CD4-positive, alpha-beta memory T cell (primary cell): ENCODE results near the gene SOX13. TPM values are rescaled to one million over a fixed set of nuclear protein-coding genes. Genes with fewer than 3 reads are reported as not detected.
"Not testable (repeated sequence)": the region's sequence is repeated elsewhere in the genome, so short reads cannot be mapped to it uniquely, and the experiment has no call there.

Experiments used
- CTCF ChIA-PET: fragments of 350-600 bp; sonication (Branson Sonifier 250); formaldehyde crosslinking; loops from one replicate; lab custom pipeline; 2021; ENCODE audit warnings: inconsistent platforms; ENCODE audit not compliant: partially characterized antibody; lab: Charles Lee
- POLR2A ChIA-PET: fragments of 350-600 bp; sonication (Branson Sonifier 250); formaldehyde crosslinking; loops from one replicate; lab custom pipeline; 2021; ENCODE audit not compliant: partially characterized antibody; lab: Charles Lee
- DNase-seq, 5 donors: peaks; one replicate each; pipeline versions ENCODE4 v3.0.0 to v3.0.0-alpha.2; 2020 to 2022; ENCODE audit warnings: mixed read lengths in 1 of 5
- H3K27ac ChIP-seq: one replicate; pipeline ENCODE4 v1.7.0; 2013; ENCODE audit warnings: low read depth, low read length
- H3K27me3 ChIP-seq: 2 replicates; pipeline ENCODE4 v1.7.0; 2013; ENCODE audit warnings: mild to moderate bottlenecking, low read length, moderate library complexity; ENCODE audit not compliant: insufficient read depth
- H3K36me3 ChIP-seq: 2 replicates; pipeline ENCODE4 v1.7.0; 2013; ENCODE audit warnings: mild to moderate bottlenecking, low read length, moderate library complexity; ENCODE audit not compliant: insufficient read depth
- H3K4me1 ChIP-seq: 2 replicates; pipeline ENCODE4 v1.7.0; 2013; ENCODE audit warnings: mild to moderate bottlenecking, low read length, moderate library complexity; ENCODE audit not compliant: insufficient read depth
- H3K4me3 ChIP-seq, 2 donors: one replicate each; pipeline ENCODE4 v1.7.0; 2013; ENCODE audit warnings: low read length in 2 of 2, mild to moderate bottlenecking in 1 of 2
- H3K9me3 ChIP-seq, 2 donors: one replicate each; pipeline ENCODE4 v1.7.0; 2013; ENCODE audit warnings: low read length in 2 of 2, control low read depth in 1 of 2; ENCODE audit not compliant: control insufficient read depth in 1 of 2
- H3K27ac Mint-ChIP-seq, 7 donors: one replicate each; pipeline ENCODE4 v1.8.0; 2020 to 2021; ENCODE audit warnings: mixed read lengths in 7 of 7, mild to moderate bottlenecking in 6 of 7, inconsistent platforms in 3 of 7, moderate library complexity in 3 of 7
- H3K27me3 Mint-ChIP-seq, 2 donors: one replicate each; pipeline ENCODE4 v1.8.0; 2020 to 2021; ENCODE audit warnings: mixed read lengths in 2 of 2
- H3K36me3 Mint-ChIP-seq, 2 donors: one replicate each; pipeline ENCODE4 v1.8.0; 2020 to 2021; ENCODE audit warnings: mixed read lengths in 2 of 2, inconsistent platforms in 1 of 2, mild to moderate bottlenecking in 1 of 2
- H3K4me1 Mint-ChIP-seq, 4 donors: one replicate each; pipeline ENCODE4 v1.8.0; 2020 to 2021; ENCODE audit warnings: mixed read lengths in 4 of 4, mild to moderate bottlenecking in 1 of 4
- H3K4me3 Mint-ChIP-seq, 8 donors: one replicate each; pipeline ENCODE4 v1.8.0; 2020 to 2021; ENCODE audit warnings: mixed read lengths in 8 of 8, mild to moderate bottlenecking in 7 of 8, moderate library complexity in 6 of 8, inconsistent platforms in 3 of 8
- H3K9me3 Mint-ChIP-seq, 8 donors: one replicate each; pipeline ENCODE4 v1.8.0; 2020 to 2021; ENCODE audit warnings: mixed read lengths in 8 of 8, mild to moderate bottlenecking in 5 of 8, inconsistent platforms in 3 of 8, moderate library complexity in 1 of 8
- intact Hi-C: fragments of 100-400 bp; cut with micrococcal nuclease; formaldehyde crosslinking; loops from one replicate; pipeline ENCODE4 v1.15.1; 2023
- polyA plus RNA-seq, 2 donors: library from polyadenylated mRNA; unstranded; fragments of 300-500 nt; fragmentation: Illumina TruSeq; gene quantifications; one replicate each; pipeline ENCODE4 v1.2.3, GENCODE V29; 2021
- total RNA-seq, 2 experiments: library from RNA; stranded (reverse); gene quantifications; one replicate each; pipeline ENCODE4 v1.2.3, GENCODE V29; 2021

SOX13 gene
- total and polyA plus RNA-seq, 4 experiments from 2014 or later: 0.94 to 12.0 (median 6.0) TPM

DNA sequence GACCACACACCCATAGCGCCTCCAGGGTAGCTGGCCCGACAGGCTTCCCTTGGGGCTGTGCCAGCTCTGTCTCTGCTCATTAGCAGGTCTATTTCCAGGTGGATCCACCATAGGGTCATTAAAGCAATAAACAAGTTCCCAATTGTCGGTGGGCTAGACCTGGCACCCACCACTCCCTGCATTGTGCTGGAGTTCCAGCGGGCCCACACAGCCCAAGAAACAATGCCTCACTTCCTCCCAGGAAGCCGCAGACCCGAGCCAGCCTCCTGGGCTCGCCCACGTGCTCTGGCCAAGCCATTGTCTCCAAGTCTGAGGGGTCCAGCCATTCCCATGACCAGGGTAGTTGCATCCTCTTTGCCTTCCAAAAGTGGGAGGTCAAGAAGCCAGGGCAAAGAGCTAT is 27.5 kb upstream of the SOX13 start:
- H3K4me3 ChIP-seq: no peak overlapping the region
- H3K4me3 Mint-ChIP-seq: no peak overlapping the region
- no peaks in the 10 kb centered on the region for H3K27me3 ChIP-seq
- no peaks in the 10 kb centered on the region for H3K4me1 ChIP-seq
- no peaks in the 10 kb centered on the region for H3K4me1 Mint-ChIP-seq
- no peak for DNase-seq
- intact Hi-C loops: no loop called here
- ChIA-PET POLR2A (no interaction called here), CTCF (no interaction called here)
- H3K9me3 ChIP-seq: no peaks in the 10 kb centered on the region
- H3K36me3 Mint-ChIP-seq: no peaks in the 10 kb centered on the region
- H3K9me3 Mint-ChIP-seq: peaks cover 0 to 2% (median 0%) of the 10 kb centered on the region in 8 donors
- peaks cover 3 to 5% of the 10 kb centered on the region in 2 donors for H3K27me3 Mint-ChIP-seq
- H3K36me3 ChIP-seq: no peaks in the 10 kb centered on the region
- H3K27ac ChIP-seq: no peak overlapping the region
- no peak overlapping the region for H3K27ac Mint-ChIP-seq

DNA sequence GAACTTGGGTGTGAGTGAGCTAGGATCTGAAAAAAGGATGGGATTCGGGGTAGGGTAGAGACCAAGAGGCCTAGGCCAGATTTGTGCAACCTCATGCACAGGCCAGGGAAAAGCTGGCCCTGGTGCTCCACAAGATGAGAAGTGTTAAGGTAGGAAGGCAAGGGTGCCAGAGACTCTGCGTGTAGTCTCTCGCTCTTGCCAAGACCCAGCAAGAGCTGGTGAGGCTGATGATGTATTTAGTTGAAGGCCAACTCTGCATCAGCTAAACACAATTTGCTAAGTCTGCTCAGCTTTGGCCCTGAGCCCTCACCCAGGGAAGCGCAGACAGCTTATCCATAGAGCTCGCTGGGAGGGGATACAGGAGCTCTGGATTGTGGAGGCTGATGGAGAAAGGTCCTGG is 26.6 kb upstream of the SOX13 start:
- Mint-ChIP-seq H3K4me3 (no peak overlapping the region), H3K4me1 (no peaks in the 10 kb centered on the region), H3K36me3 (no peaks in the 10 kb centered on the region), H3K27me3 (peaks cover 3 to 5% of the 10 kb centered on the region in 2 donors), H3K27ac (peak overlapping the region in 1 of 7 donors; percentile 13), H3K9me3 (peaks cover 0 to 2% (median 0%) of the 10 kb centered on the region in 8 donors)
- no peak for DNase-seq
- CTCF ChIA-PET: no interaction called here
- Histone ChIP-seq H3K9me3 (no peaks in the 10 kb centered on the region), H3K27ac (no peak overlapping the region), H3K4me3 (no peak overlapping the region), H3K36me3 (no peaks in the 10 kb centered on the region), H3K4me1 (no peaks in the 10 kb centered on the region), H3K27me3 (no peaks in the 10 kb centered on the region)
- POLR2A ChIA-PET: no interaction called here
- intact Hi-C loops: no loop called here

DNA sequence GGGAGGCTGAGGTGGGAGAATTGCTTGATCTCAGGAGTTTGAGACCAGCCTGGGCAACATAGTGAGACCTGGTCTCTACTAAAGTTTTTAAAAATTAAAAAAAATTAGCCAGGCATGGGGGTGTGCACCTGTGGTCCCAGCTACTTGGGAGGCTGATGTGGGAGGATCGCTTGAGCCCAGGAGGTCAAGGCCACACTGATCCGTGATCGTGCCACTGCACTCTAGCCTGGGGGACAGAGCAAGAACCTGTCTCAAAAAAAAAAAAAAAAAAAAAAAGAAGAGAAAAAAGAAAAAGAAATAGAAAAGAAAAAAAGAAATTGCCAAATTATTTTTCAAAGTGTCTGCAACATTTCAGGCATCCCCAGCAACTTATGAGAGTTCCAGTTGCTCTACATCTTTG is 24.1 kb upstream of the SOX13 start:
- H3K27me3 Mint-ChIP-seq, H3K4me3 Mint-ChIP-seq, DNase-seq, H3K27me3 ChIP-seq, H3K9me3 ChIP-seq, H3K36me3 ChIP-seq, intact Hi-C loops, POLR2A ChIA-PET, H3K4me1 ChIP-seq, H3K27ac Mint-ChIP-seq, H3K9me3 Mint-ChIP-seq, H3K4me1 Mint-ChIP-seq, H3K4me3 ChIP-seq, H3K27ac ChIP-seq, H3K36me3 Mint-ChIP-seq: not testable (repeated sequence)
- CTCF ChIA-PET: interaction anchor here (0.7 kb wide), 1 partner anchor 59 kb away, joined by 3 read pairs; no protein-coding TSS in a partner anchor

DNA sequence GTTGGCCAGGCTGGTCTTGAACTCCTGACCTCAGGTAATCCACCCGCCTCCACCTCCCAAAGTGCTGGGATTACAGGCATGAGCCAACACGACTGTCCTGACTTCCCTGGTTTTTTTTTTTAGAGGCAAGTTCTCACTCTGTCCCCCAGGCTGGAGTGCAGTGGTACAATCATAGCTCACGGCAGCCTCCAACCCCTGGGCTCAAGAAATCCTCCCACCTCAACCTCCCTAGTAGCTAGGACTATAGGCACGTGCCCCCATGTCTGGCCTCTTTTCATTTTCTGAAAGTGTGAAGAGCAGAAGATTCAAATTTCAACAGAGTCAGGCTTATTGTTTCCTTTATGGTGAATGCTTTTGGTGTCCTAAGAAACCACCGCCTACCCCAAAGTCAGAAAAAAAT is 21.7 kb upstream of the SOX13 start:
- H3K27ac Mint-ChIP-seq: no peak overlapping the region
- intact Hi-C loops: no loop called here
- ChIA-PET POLR2A (no interaction called here), CTCF (no interaction called here)
- no peak overlapping the region for H3K4me3 ChIP-seq
- H3K27me3 Mint-ChIP-seq: peaks cover 0 to 7% of the 10 kb centered on the region in 2 donors
- H3K27ac ChIP-seq: no peak overlapping the region
- no peaks in the 10 kb centered on the region for H3K4me1 ChIP-seq
- H3K4me1 Mint-ChIP-seq: no peaks in the 10 kb centered on the region
- no peaks in the 10 kb centered on the region for H3K36me3 ChIP-seq
- no peaks in the 10 kb centered on the region for H3K27me3 ChIP-seq
- H3K9me3 Mint-ChIP-seq: peaks cover 0 to 2% (median 0%) of the 10 kb centered on the region in 8 donors
- H3K9me3 ChIP-seq: no peaks in the 10 kb centered on the region
- DNase-seq: no peak
- no peak overlapping the region for H3K4me3 Mint-ChIP-seq
- no peaks in the 10 kb centered on the region for H3K36me3 Mint-ChIP-seq

DNA sequence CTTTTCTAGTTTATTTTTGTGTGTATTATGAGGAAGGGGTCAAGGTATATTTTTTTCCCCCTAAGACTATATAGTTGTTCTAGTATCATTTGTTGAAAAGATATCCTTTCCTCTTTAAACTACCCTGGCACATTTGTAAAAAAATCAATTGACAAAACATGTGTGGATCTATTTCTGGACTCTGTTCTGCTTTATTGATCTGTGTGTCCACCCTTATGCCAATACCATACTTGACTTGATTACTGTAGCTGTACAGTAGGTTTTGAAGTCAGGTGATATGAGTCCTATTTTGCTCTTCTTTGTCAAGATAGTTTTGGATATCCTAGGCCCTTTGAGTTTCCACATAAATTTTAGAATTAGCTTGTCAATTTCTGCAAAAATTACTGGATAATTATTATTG is 21.2 kb upstream of the SOX13 start:
- intact Hi-C loops: no loop called here
- ChIA-PET POLR2A (no interaction called here), CTCF (no interaction called here)
- H3K27ac Mint-ChIP-seq: no peak overlapping the region
- no peaks in the 10 kb centered on the region for H3K27me3 ChIP-seq
- peaks cover 0 to 2% (median 0%) of the 10 kb centered on the region in 8 donors for H3K9me3 Mint-ChIP-seq
- H3K4me1 Mint-ChIP-seq: no peaks in the 10 kb centered on the region
- no peaks in the 10 kb centered on the region for H3K36me3 ChIP-seq
- no peak overlapping the region for H3K4me3 Mint-ChIP-seq
- no peak overlapping the region for H3K4me3 ChIP-seq
- DNase-seq: no peak
- H3K27me3 Mint-ChIP-seq: peaks cover 0 to 7% of the 10 kb centered on the region in 2 donors
- H3K4me1 ChIP-seq: no peaks in the 10 kb centered on the region
- no peak overlapping the region for H3K27ac ChIP-seq
- no peaks in the 10 kb centered on the region for H3K36me3 Mint-ChIP-seq
- H3K9me3 ChIP-seq: no peaks in the 10 kb centered on the region

DNA sequence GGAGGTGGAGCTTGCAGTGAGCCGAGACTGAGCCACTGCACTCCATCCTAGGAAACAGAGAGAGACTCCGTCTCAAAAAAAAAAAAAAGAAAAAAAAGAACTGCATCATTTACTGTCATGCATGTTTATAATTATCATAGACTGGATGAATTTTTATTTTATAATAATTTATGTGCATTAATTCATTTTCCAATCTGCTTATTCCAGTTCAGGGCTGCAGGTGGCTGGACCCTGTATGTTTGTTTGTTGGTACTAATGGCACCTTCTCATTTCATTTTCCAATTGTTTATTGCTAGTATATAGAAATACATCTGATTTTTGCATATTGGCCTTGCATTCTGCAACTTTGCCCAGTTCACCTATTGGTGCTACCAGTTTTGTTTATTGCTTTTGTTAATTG is 19.0 kb upstream of the SOX13 start:
- intact Hi-C loops: no loop called here
- Histone ChIP-seq H3K36me3 (no peaks in the 10 kb centered on the region), H3K27me3 (no peaks in the 10 kb centered on the region), H3K9me3 (no peaks in the 10 kb centered on the region), H3K27ac (no peak overlapping the region), H3K4me3 (no peak overlapping the region), H3K4me1 (no peaks in the 10 kb centered on the region)
- H3K9me3 Mint-ChIP-seq: peaks cover 0 to 2% (median 0%) of the 10 kb centered on the region in 8 donors
- CTCF ChIA-PET: no interaction called here
- no peaks in the 10 kb centered on the region for H3K36me3 Mint-ChIP-seq
- H3K27ac Mint-ChIP-seq: no peak overlapping the region
- POLR2A ChIA-PET: no interaction called here
- H3K4me1 Mint-ChIP-seq: no peaks in the 10 kb centered on the region
- no peak for DNase-seq
- H3K27me3 Mint-ChIP-seq: peaks cover 0 to 7% of the 10 kb centered on the region in 2 donors
- no peak overlapping the region for H3K4me3 Mint-ChIP-seq

DNA sequence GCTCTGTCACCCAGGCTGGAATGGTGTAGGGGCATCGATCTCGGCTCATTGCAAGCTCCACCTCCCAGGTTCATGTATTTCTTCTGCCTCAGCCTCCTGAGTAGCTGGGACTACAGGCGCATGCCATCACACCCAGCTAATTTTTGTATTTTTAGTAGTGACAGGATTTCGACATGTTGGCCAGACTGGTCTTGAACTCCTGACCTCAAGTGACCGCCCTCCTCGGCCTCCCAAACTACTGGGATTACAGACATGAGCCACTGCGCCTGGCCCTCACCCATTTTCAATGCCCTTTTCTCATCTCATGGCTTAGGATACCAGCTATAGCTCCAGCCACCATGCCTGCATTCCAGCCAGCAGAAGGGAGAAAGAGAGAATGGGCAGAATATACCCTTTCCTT is 12.9 kb upstream of the SOX13 start:
- Mint-ChIP-seq H3K4me3 (no peak overlapping the region), H3K9me3 (no peaks in the 10 kb centered on the region), H3K36me3 (no peaks in the 10 kb centered on the region), H3K27me3 (peaks cover 0 to 6% of the 10 kb centered on the region in 2 donors), H3K27ac (no peak overlapping the region), H3K4me1 (peaks cover 0 to 2% (median under 1%) of the 10 kb centered on the region in 4 donors)
- Histone ChIP-seq H3K9me3 (no peaks in the 10 kb centered on the region), H3K27me3 (no peaks in the 10 kb centered on the region), H3K36me3 (no peaks in the 10 kb centered on the region), H3K4me1 (peaks cover 1% of the 10 kb centered on the region), H3K4me3 (no peak overlapping the region), H3K27ac (no peak overlapping the region)
- CTCF ChIA-PET: no interaction called here
- no peak for DNase-seq
- POLR2A ChIA-PET: interaction anchor here (0.9 kb wide), 1 partner anchor 14 kb away, joined by 3 read pairs; no protein-coding TSS in a partner anchor
- intact Hi-C loops: no loop called here

DNA sequence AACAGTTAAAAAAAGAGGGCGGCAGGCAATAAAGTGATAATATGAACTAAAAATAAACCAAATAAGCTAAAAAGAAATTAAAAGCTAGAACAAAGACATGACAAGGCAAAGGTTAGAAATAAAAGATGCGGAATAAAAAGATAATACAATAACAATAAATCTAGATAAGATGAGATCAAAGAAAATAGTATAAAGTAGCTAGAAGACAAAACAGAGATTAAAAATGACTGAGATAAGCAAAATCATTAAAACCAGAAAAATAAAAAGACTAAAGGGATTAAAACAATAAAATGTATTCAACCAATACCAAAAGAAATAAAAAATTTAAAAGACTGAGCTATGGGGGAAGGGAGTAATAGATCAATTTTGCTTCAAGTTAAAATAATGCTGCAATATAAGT is 10.8 kb upstream of the SOX13 start:
- POLR2A ChIA-PET: no interaction called here
- Mint-ChIP-seq H3K4me3 (no peak overlapping the region), H3K27ac (peak overlapping the region in 1 of 7 donors; percentile 48), H3K4me1 (peaks cover 2 to 14% (median 7%) of the 10 kb centered on the region in 4 donors), H3K27me3 (no peaks in the 10 kb centered on the region), H3K9me3 (no peaks in the 10 kb centered on the region), H3K36me3 (no peaks in the 10 kb centered on the region)
- CTCF ChIA-PET: no interaction called here
- Histone ChIP-seq H3K27me3 (no peaks in the 10 kb centered on the region), H3K36me3 (no peaks in the 10 kb centered on the region), H3K27ac (no peak overlapping the region), H3K9me3 (no peaks in the 10 kb centered on the region), H3K4me1 (peaks cover 8% of the 10 kb centered on the region), H3K4me3 (no peak overlapping the region)
- intact Hi-C loops: no loop called here
- no peak for DNase-seq
